ENCODE results near the gene PRKCB.

Gene PRKCB

GRCh38 chr16:24007934-24008333 is 172.2 kb downstream of the PRKCB start:
- H3K27me3 ChIP-seq (ENCODE audit: insufficient read depth, low read depth), result no peaks in the 10 kb centered on the region
- no peak overlapping the region for H3K4me3 ChIP-seq (IDR thresholded peaks at IDR 0.05; ENCODE audit: insufficient read depth, low read depth, low read length)
- H4K20me1 ChIP-seq (ENCODE audit: insufficient read depth), result no peaks in the 10 kb centered on the region
- no peak overlapping the region for H2AFZ ChIP-seq (ENCODE audit: low read depth)
- no peak overlapping the region for H3K9ac ChIP-seq
- TF ChIP-seq, protein P1, sequence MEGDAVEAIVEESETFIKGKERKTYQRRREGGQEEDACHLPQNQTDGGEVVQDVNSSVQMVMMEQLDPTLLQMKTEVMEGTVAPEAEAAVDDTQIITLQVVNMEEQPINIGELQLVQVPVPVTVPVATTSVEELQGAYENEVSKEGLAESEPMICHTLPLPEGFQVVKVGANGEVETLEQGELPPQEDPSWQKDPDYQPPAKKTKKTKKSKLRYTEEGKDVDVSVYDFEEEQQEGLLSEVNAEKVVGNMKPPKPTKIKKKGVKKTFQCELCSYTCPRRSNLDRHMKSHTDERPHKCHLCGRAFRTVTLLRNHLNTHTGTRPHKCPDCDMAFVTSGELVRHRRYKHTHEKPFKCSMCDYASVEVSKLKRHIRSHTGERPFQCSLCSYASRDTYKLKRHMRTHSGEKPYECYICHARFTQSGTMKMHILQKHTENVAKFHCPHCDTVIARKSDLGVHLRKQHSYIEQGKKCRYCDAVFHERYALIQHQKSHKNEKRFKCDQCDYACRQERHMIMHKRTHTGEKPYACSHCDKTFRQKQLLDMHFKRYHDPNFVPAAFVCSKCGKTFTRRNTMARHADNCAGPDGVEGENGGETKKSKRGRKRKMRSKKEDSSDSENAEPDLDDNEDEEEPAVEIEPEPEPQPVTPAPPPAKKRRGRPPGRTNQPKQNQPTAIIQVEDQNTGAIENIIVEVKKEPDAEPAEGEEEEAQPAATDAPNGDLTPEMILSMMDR (conservative IDR thresholded peaks at IDR 0.05; ENCODE audit: low read depth, low read length), result no peak
- no peaks in the 10 kb centered on the region for H3K36me3 ChIP-seq (ENCODE audit: insufficient read depth)
- no peak overlapping the region for H3K27ac ChIP-seq
- H3K4me1 ChIP-seq (ENCODE audit: low read depth, poor library complexity, severe bottlenecking), result no peaks in the 10 kb centered on the region
- no peak overlapping the region for H3K4me2 ChIP-seq
- H3K79me2 ChIP-seq (ENCODE audit: insufficient read depth, low read depth), result no peaks in the 10 kb centered on the region

DNA sequence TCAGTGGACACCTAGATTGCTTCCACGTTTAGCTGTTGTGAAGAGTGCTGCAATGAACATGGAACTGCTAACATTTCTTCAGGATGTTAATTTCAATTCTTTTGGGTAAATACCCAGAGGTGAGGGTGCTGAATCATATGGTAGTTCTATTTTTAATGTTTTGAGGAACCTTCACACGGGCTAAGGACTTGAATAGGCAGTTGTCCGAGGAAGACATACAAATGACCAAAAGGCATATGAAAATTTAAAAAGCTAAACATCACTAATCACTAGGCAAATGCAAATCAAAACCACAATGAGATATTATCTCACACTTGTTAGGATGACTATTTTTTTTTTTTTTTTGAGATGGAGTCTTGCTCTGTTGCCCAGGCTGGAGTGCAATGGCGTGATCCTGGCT is 173.3 kb downstream of the PRKCB start:
- Histone ChIP-seq H3K4me2 (no peak overlapping the region), H3K36me3 (ENCODE audit: insufficient read depth) (no peaks in the 10 kb centered on the region), H3K4me3 (IDR thresholded peaks at IDR 0.05; ENCODE audit: insufficient read depth, low read depth, low read length) (no peak overlapping the region), H3K9ac (no peak overlapping the region), H2AFZ (ENCODE audit: low read depth) (no peak overlapping the region), H3K27me3 (ENCODE audit: insufficient read depth, low read depth) (no peaks in the 10 kb centered on the region), H3K4me1 (ENCODE audit: low read depth, poor library complexity, severe bottlenecking) (peaks cover 7% of the 10 kb centered on the region), H3K79me2 (ENCODE audit: insufficient read depth, low read depth) (no peaks in the 10 kb centered on the region), H3K27ac (no peak overlapping the region), H4K20me1 (ENCODE audit: insufficient read depth) (no peaks in the 10 kb centered on the region)
- TF ChIP-seq, protein P1 (conservative IDR thresholded peaks at IDR 0.05; ENCODE audit: low read depth, low read length), result no peak

DNA sequence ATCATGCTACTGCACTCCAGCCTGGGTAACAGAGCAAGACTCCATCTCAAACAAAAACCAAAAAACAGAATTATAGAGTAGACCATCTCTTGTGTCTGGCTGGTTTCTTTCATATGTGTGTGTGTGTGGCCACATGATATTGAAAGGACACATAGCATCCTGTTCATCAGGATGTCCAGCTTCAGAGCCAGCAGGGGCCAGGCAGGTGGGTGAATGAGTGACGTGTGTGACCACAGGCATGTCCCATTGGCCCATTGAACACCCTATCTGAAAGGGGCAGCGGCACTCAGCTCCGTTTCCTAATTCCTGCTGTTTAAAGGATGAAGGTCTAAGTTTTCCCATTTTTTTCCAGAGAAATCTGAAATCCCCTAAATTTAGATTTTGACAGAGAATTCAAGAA is 174.2 kb downstream of the PRKCB start:
- H3K4me2 ChIP-seq, result no peak overlapping the region
- H3K79me2 ChIP-seq (ENCODE audit: insufficient read depth, low read depth), result no peaks in the 10 kb centered on the region
- H3K36me3 ChIP-seq (ENCODE audit: insufficient read depth), result no peaks in the 10 kb centered on the region
- TF ChIP-seq, protein P1 (conservative IDR thresholded peaks at IDR 0.05; ENCODE audit: low read depth, low read length), result no peak
- no peak overlapping the region for H3K27ac ChIP-seq
- no peaks in the 10 kb centered on the region for H3K27me3 ChIP-seq (ENCODE audit: insufficient read depth, low read depth)
- no peak overlapping the region for H2AFZ ChIP-seq (ENCODE audit: low read depth)
- H4K20me1 ChIP-seq (ENCODE audit: insufficient read depth), result no peaks in the 10 kb centered on the region
- no peak overlapping the region for H3K9ac ChIP-seq
- no peak overlapping the region for H3K4me3 ChIP-seq (IDR thresholded peaks at IDR 0.05; ENCODE audit: insufficient read depth, low read depth, low read length)
- H3K4me1 ChIP-seq (ENCODE audit: low read depth, poor library complexity, severe bottlenecking), result peaks cover 15% of the 10 kb centered on the region

GRCh38 chr16:24010440-24011089 is 174.8 kb downstream of the PRKCB start:
- H3K4me1 ChIP-seq (ENCODE audit: low read depth, poor library complexity, severe bottlenecking), result peaks cover 20% of the 10 kb centered on the region
- H3K27me3 ChIP-seq (ENCODE audit: insufficient read depth, low read depth), result no peaks in the 10 kb centered on the region
- no peaks in the 10 kb centered on the region for H3K36me3 ChIP-seq (ENCODE audit: insufficient read depth)
- no peak overlapping the region for H3K4me3 ChIP-seq (IDR thresholded peaks at IDR 0.05; ENCODE audit: insufficient read depth, low read depth, low read length)
- no peak overlapping the region for H2AFZ ChIP-seq (ENCODE audit: low read depth)
- H3K4me2 ChIP-seq, result no peak overlapping the region
- TF ChIP-seq, protein P1 (conservative IDR thresholded peaks at IDR 0.05; ENCODE audit: low read depth, low read length), result peak; percentile 97
- H4K20me1 ChIP-seq (ENCODE audit: insufficient read depth), result no peaks in the 10 kb centered on the region
- no peaks in the 10 kb centered on the region for H3K79me2 ChIP-seq (ENCODE audit: insufficient read depth, low read depth)
- no peak overlapping the region for H3K9ac ChIP-seq
- H3K27ac ChIP-seq, result no peak overlapping the region
